HEK293 (cell line): ENCODE measurements around the gene TGFB2.

ENCODE experiments used
- CTCF ChIA-PET: fragments of 350-600 bp; formaldehyde crosslinking; extraction: SDS; loops from one replicate; lab custom pipeline; 2021; ENCODE audit warnings: antibody characterized with exemption; lab: Yijun Ruan, JAX
- POLR2A ChIA-PET: fragments of 300-600 bp; formaldehyde crosslinking; extraction: SDS; loops from one replicate; lab custom pipeline; 2020; ENCODE audit warnings: antibody characterized with exemption, inconsistent platforms; lab: Yijun Ruan, JAX
- H3K27ac ChIP-seq: fragments of 200-500 bp; sonication (Bioruptor generic); 2 replicates; pipeline ENCODE4 v1.5.1; 2014; ENCODE audit warnings: low read depth, low read length, control low read depth, inconsistent platforms; ENCODE audit errors: extremely low read depth
- H3K36me3 ChIP-seq, 2 experiments: fragments of 200-500 bp in 1 of 2; sonication (Bioruptor generic) in 1 of 2; 1 replicate in 1 of 2; 2 replicates in 1 of 2; pipeline ENCODE4 v1.5.1; 2014 to 2017; ENCODE audit warnings: inconsistent platforms in 2 of 2, low read length in 2 of 2; ENCODE audit not compliant: control insufficient read depth in 2 of 2, insufficient read depth in 1 of 2
- H3K4me1 ChIP-seq: fragments of 200-500 bp; sonication (Bioruptor generic); 2 replicates; pipeline ENCODE4 v1.5.1; 2014; ENCODE audit warnings: mild to moderate bottlenecking, low read length, inconsistent platforms; ENCODE audit not compliant: control insufficient read depth, insufficient read depth
- H3K4me3 ChIP-seq: 2 replicates; pipeline ENCODE4 v1.5.1; 2011; ENCODE audit warnings: low read depth, mild to moderate bottlenecking, control low read depth, low read length, moderate library complexity
- H3K9me3 ChIP-seq: fragments of 200-500 bp; sonication (Bioruptor generic); 2 replicates; pipeline ENCODE4 v1.5.1; 2014; ENCODE audit warnings: low read depth, low read length, inconsistent platforms; ENCODE audit not compliant: control insufficient read depth, insufficient read depth
- EGR2 ChIP-seq: fragments of 450-650 bp; formaldehyde crosslinking; IDR thresholded peaks from 2 replicates; pipeline ENCODE4 v1.5.1; 2016; ENCODE audit warnings: low read depth, missing biosample characterization, missing genetic modification characterization
- GLI2 ChIP-seq: fragments of 450-650 bp; formaldehyde crosslinking; IDR thresholded peaks from 2 replicates; pipeline ENCODE4; 2017; ENCODE audit warnings: missing biosample characterization, missing genetic modification characterization, low read depth, borderline replicate concordance
- KLF10 ChIP-seq: fragments of 450-650 bp; IDR thresholded peaks from 2 replicates; pipeline ENCODE4 v1.5.1; 2018; ENCODE audit warnings: missing biosample characterization, mild to moderate bottlenecking, missing genetic modification characterization
- KLF16 ChIP-seq: fragments of 450-650 bp; formaldehyde crosslinking; IDR thresholded peaks from 2 replicates; pipeline ENCODE4 v1.5.1; 2017; ENCODE audit warnings: missing biosample characterization, missing genetic modification characterization
- PRDM1 ChIP-seq: fragments of 450-650 bp; formaldehyde crosslinking; IDR thresholded peaks from 2 replicates; pipeline ENCODE4; 2016; ENCODE audit warnings: missing biosample characterization, missing genetic modification characterization
- SCRT1 ChIP-seq: fragments of 450-650 bp; formaldehyde crosslinking; IDR thresholded peaks from 2 replicates; pipeline ENCODE4 v1.5.1; 2016; ENCODE audit warnings: missing biosample characterization, missing genetic modification characterization, borderline replicate concordance
- SETDB1 ChIP-seq: IDR thresholded peaks from one replicate; pipeline ENCODE4 v1.6.1; 2017; ENCODE audit warnings: mild to moderate bottlenecking, low read length, moderate library complexity, mixed read lengths; ENCODE audit not compliant: insufficient read length
- TRIM28 ChIP-seq: IDR thresholded peaks from 2 replicates; pipeline ENCODE4 v1.6.1; 2011; ENCODE audit warnings: low read length, control low read depth, borderline replicate concordance
- ZNF121 ChIP-seq: fragments of 450-650 bp; formaldehyde crosslinking; IDR thresholded peaks from 2 replicates; pipeline ENCODE4 v1.5.1; 2016; ENCODE audit warnings: missing biosample characterization, missing genetic modification characterization
- ZNF148 ChIP-seq: fragments of 450-650 bp; formaldehyde crosslinking; IDR thresholded peaks from 2 replicates; pipeline ENCODE4 v1.5.0; 2017; ENCODE audit warnings: missing biosample characterization, missing genetic modification characterization, borderline replicate concordance
- ZNF24 ChIP-seq: fragments of 450-650 bp; formaldehyde crosslinking; IDR thresholded peaks from 2 replicates; pipeline ENCODE4 v1.5.1; 2016; ENCODE audit warnings: missing biosample characterization, missing genetic modification characterization
- ZNF266 ChIP-seq: fragments of 450-650 bp; formaldehyde crosslinking; IDR thresholded peaks from 2 replicates; pipeline ENCODE4 v1.5.1; 2016; ENCODE audit warnings: missing biosample characterization, missing genetic modification characterization, low read depth
- ZNF391 ChIP-seq: fragments of 450-650 bp; formaldehyde crosslinking; IDR thresholded peaks from 2 replicates; pipeline ENCODE4 v1.5.1; 2016; ENCODE audit warnings: low read depth, missing biosample characterization, missing genetic modification characterization, borderline replicate concordance
- ZNF426 ChIP-seq: fragments of 450-650 bp; formaldehyde crosslinking; IDR thresholded peaks from 2 replicates; pipeline ENCODE4 v1.5.1; 2017; ENCODE audit warnings: missing biosample characterization, missing genetic modification characterization, mild to moderate bottlenecking, inconsistent platforms, moderate library complexity
- ZNF473 ChIP-seq: fragments of 450-650 bp; formaldehyde crosslinking; IDR thresholded peaks from 2 replicates; pipeline ENCODE4 v1.5.1; 2017; ENCODE audit warnings: missing biosample characterization, missing genetic modification characterization
- ZNF48 ChIP-seq: fragments of 450-650 bp; formaldehyde crosslinking; IDR thresholded peaks from 2 replicates; pipeline ENCODE4 v1.5.1; 2016; ENCODE audit warnings: missing biosample characterization, missing genetic modification characterization
- ZNF529 ChIP-seq: fragments of 450-650 bp; formaldehyde crosslinking; IDR thresholded peaks from 2 replicates; pipeline ENCODE4 v1.5.1; 2017; ENCODE audit warnings: missing genetic modification characterization, missing biosample characterization; ENCODE audit not compliant: insufficient replicate concordance
- ZNF707 ChIP-seq: fragments of 450-650 bp; formaldehyde crosslinking; IDR thresholded peaks from 2 replicates; pipeline ENCODE4 v1.5.1; 2016; ENCODE audit warnings: missing biosample characterization, missing genetic modification characterization
- ZNF768 ChIP-seq: fragments of 450-650 bp; formaldehyde crosslinking; IDR thresholded peaks from 2 replicates; pipeline ENCODE4 v1.5.1; 2018; ENCODE audit warnings: missing biosample characterization, mild to moderate bottlenecking, missing genetic modification characterization
- ZNF830 ChIP-seq: fragments of 450-650 bp; IDR thresholded peaks from 2 replicates; pipeline ENCODE4 v1.5.0; 2018; ENCODE audit warnings: missing biosample characterization, missing genetic modification characterization, low read depth, mild to moderate bottlenecking, moderate library complexity

Gene TGFB2

GRCh38 chr1:218402786-218403120 is 57.6 kb downstream of the TGFB2 start:
- Histone ChIP-seq H3K4me3 (no peak overlapping the region), H3K27ac (no peak overlapping the region), H3K9me3 (no peaks in the 10 kb centered on the region), H3K4me1 (no peaks in the 10 kb centered on the region), H3K36me3 (no peaks in the 10 kb centered on the region)
- CTCF ChIA-PET, result interaction anchor here (1.3 kb wide), 1 partner anchor 33 kb away, joined by 5 read pairs; no protein-coding TSS in a partner anchor
- POLR2A ChIA-PET, result no interaction called here
- no peak for TF ChIP-seq ZNF426 (tag by site-specific recombination)
- no peak for TF ChIP-seq ZNF391 (tag by site-specific recombination)
- no peak for TF ChIP-seq SCRT1
- no peak for TF ChIP-seq ZNF830 (tag by site-specific recombination)
- TF ChIP-seq GLI2 (tag by site-specific recombination), result no peak
- no peak for TF ChIP-seq ZNF48 (tag by site-specific recombination)

GRCh38 chr1:218403300-218403699 is 58.2 kb downstream of the TGFB2 start:
- Histone ChIP-seq H3K9me3 (no peaks in the 10 kb centered on the region), H3K4me3 (no peak overlapping the region), H3K27ac (no peak overlapping the region)
- ChIA-PET CTCF (no interaction called here), POLR2A (no interaction called here)
- TF ChIP-seq ZNF529 (no peak), KLF16 (no peak), ZNF266 (tag by site-specific recombination) (no peak), ZNF121 (tag by site-specific recombination) (no peak), TRIM28 (no peak)
- TF ChIP-seq, all 188 proteins: peak for 0
- H3K36me3 ChIP-seq, result no peaks in the 10 kb centered on the region
- H3K4me1 ChIP-seq, result no peaks in the 10 kb centered on the region

- ChIA-PET CTCF (interaction anchor here (0.6 kb wide), 1 partner anchor 17 kb away, joined by 5 read pairs; no protein-coding TSS in a partner anchor), POLR2A (no interaction called here)
- no peak overlapping the region for H3K27ac ChIP-seq
- H3K9me3 ChIP-seq, result no peaks in the 10 kb centered on the region
- H3K36me3 ChIP-seq, result no peaks in the 10 kb centered on the region
- H3K4me1 ChIP-seq, result no peaks in the 10 kb centered on the region
- H3K4me3 ChIP-seq, result no peak overlapping the region
- TF ChIP-seq SETDB1 (no peak), ZNF473 (no peak), ZNF768 (no peak), TRIM28 (no peak), ZNF24 (tag by site-specific recombination) (no peak), KLF10 (tag by site-specific recombination) (no peak), EGR2 (tag by site-specific recombination) (no peak), PRDM1 (tag by site-specific recombination) (no peak), ZNF707 (tag by site-specific recombination) (no peak), ZNF148 (no peak)
- TF ChIP-seq, all 188 proteins: peak for 0
These were observed 62.5 kb downstream of the TGFB2 start for GRCh38 chr1:218407630-218408029.
